ENCODE results near the gene R3HDM2.

Gene R3HDM2

DNA sequence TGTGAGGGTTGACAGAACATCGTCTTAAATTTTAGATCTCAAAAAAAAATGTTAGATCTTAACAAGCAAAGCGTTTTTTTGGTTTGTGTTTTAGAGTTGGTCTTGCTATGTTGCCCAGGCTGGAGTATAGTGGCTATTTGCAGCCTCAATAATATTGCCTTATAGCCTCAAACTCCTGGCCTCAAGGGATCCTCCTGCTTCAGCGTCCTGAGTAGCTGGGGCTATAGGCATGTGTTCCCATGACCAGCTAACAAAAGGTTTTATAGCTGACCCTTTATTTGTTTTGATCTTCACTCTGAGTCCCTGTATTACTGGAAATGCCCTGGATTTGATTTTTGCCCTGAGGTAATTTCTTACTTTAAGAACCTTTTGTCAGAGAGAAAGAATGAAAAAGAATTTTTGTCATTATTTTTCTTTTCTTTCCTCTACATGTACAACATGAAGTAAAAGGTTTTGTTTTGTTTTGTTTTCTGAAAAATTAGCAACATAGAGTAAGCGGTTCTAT lies 9.0 kb upstream of the R3HDM2 start:
- TF ChIP-seq, protein P1, sequence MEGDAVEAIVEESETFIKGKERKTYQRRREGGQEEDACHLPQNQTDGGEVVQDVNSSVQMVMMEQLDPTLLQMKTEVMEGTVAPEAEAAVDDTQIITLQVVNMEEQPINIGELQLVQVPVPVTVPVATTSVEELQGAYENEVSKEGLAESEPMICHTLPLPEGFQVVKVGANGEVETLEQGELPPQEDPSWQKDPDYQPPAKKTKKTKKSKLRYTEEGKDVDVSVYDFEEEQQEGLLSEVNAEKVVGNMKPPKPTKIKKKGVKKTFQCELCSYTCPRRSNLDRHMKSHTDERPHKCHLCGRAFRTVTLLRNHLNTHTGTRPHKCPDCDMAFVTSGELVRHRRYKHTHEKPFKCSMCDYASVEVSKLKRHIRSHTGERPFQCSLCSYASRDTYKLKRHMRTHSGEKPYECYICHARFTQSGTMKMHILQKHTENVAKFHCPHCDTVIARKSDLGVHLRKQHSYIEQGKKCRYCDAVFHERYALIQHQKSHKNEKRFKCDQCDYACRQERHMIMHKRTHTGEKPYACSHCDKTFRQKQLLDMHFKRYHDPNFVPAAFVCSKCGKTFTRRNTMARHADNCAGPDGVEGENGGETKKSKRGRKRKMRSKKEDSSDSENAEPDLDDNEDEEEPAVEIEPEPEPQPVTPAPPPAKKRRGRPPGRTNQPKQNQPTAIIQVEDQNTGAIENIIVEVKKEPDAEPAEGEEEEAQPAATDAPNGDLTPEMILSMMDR (IDR thresholded peaks at IDR 0.05; ENCODE audit: low read depth, low read length) = no peak
- H3K4me3 ChIP-seq (ENCODE audit: low read depth, low read length) = no peak overlapping the region

GRCh38 chr12:57438400-57438799 lies 7.6 kb upstream of the R3HDM2 start:
- TF ChIP-seq, protein P1 (IDR thresholded peaks at IDR 0.05; ENCODE audit: low read depth, low read length) = no peak

DNA sequence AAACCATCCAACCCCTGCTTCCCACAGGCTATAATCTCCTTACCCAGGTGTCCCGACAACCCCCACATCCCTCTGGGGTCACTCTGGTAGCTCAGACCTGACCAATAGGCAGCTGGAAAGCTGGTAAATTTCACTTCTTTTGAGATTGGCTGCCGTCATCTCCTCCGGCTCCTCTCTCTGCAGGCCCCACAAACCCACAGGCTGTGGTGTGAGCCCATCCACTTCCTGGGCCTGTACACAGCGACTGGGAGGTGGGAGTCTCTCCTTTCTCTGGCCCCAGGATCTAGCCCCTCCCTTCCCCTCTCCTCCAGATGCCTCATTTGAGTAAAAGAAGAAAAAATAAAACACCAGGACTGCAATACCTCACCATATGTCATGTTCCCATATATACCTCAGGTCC lies 4.5 kb upstream of the R3HDM2 start:
- TF ChIP-seq, protein P1 (IDR thresholded peaks at IDR 0.05; ENCODE audit: low read depth, low read length) = no peak

More at GRCh38 chr12:57438400-57438799, 7.6 kb upstream of the R3HDM2 start:
- no peak overlapping the region for H3K4me3 ChIP-seq (ENCODE audit: low read depth, low read length)

DNA sequence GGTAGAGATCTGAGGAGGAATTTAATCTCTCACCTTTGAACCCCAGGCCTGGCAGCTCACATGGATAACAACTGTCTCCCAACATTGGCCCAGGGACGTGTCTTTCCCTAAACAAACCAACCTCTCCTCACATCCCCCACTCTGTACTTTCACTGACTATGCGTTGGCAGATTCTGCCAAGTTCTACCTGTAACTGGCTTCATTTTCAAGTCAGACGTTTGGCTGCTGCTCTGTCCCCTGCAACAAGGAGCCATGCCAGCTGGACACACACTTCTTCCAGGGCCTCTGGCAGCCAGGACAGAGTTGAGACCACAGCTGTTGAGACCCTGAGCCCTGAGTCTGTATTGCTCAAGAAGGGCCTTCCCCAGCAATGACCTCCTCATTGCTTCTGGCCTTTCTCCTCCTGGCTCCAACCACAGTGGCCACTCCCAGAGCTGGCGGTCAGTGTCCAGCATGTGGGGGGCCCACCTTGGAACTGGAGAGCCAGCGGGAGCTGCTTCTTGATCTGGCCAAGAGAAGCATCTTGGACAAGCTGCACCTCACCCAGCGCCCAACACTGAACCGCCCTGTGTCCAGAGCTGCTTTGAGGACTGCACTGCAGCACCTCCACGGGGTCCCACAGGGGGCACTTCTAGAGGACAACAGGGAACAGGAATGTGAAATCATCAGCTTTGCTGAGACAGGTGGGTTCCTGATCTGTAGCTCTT lies 3.8 kb upstream of the R3HDM2 start, which contains the start of gene INHBC:
TSS of gene INHBC (plus strand) at position 268 of the 707 bp plus-strand sequence. CDS start at position 371, 103 bp downstream.
- TF ChIP-seq, protein P1 (IDR thresholded peaks at IDR 0.05; ENCODE audit: low read depth, low read length) = no peak
- H3K4me3 ChIP-seq (ENCODE audit: low read depth, low read length) = no peak within 1 kb of the TSS

More for the DNA sequence above, 4.5 kb upstream of the R3HDM2 start:
- H3K4me3 ChIP-seq (ENCODE audit: low read depth, low read length) = no peak overlapping the region

DNA sequence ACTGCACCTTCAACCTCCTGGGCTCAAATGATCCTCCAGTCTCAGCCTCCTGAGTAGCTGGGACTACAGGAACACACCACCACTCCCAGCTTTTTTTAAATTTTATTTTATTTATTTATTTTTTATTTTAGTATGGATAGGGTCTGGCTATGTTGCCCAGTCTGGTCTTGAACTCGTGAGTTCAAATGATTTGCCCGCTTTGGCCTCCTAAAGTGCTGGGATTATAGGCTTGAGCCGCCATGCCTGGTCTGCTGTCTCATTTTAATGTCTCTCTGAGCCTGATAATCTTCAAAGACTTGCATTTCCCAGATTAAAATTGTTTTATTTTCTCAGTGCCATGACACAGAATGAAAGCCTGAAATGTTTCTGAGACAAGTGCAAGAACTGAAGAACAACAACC lies 2.5 kb upstream of the R3HDM2 start:
- TF ChIP-seq, protein P1 (IDR thresholded peaks at IDR 0.05; ENCODE audit: low read depth, low read length) = no peak

DNA sequence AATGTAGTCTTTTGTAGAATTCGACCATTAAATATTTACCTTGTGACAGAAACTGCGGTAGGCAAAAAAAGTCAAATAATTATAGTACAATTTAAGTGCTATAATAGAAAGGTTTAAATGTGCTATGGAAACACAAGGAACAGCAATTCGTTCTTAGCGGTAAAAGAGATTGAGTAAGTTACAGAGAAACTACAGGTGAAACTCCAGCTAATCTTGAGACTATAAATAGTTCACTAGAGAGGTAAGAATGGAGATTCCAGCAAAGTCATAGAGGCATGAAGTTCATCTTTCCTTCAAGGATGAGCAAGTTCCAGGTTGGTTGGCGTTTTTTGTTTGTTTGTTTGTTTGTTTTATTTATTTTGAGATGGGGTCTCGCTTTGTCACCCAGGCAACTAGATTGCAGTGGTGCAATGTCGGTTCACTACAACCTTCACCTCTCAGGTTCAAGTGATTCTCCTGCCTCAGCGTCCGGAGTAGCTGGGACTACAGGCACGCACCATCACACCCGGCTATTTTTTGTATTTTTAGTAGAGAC lies 878 bp upstream of the R3HDM2 start:
- peak overlapping the region; percentile 57 for H3K4me3 ChIP-seq (ENCODE audit: low read depth, low read length)
- TF ChIP-seq, protein P1 (IDR thresholded peaks at IDR 0.05; ENCODE audit: low read depth, low read length) = no peak

More for the DNA sequence above, 2.5 kb upstream of the R3HDM2 start:
- no peak overlapping the region for H3K4me3 ChIP-seq (ENCODE audit: low read depth, low read length)

Measured in WI38 (cell line).